HepG2 (cell line): ENCODE data around the gene HPCAL1. TPM values are rescaled to one million over a fixed set of nuclear protein-coding genes. Genes with fewer than 3 reads are reported as not detected.
A peak's percentile ranks its signal among the peaks of the same experiment; 100 is the strongest.

Source experiments
- ATAD3A ChIP-seq: sonication (generic); formaldehyde crosslinking; IDR thresholded peaks from 2 replicates; pipeline ENCODE4 v1.4.0; 2020; ENCODE audit warnings: missing genetic modification reagents
- ATF5 ChIP-seq: sonication (generic); formaldehyde crosslinking; IDR thresholded peaks from 2 replicates; pipeline ENCODE4 v1.4.0; 2020; ENCODE audit warnings: mild to moderate bottlenecking, low read depth, missing genetic modification reagents
- CBX2 ChIP-seq, 2 experiments: fragments of 200-600 bp in 1 of 2; sonication (generic); formaldehyde crosslinking in 1 of 2; IDR thresholded peaks; 2 replicates each; pipeline versions ENCODE4 v1.7.0 to v1.8.1; 2018 to 2022; ENCODE audit warnings: low read depth in 2 of 2, low read length in 1 of 2, mild to moderate bottlenecking in 1 of 2, missing genetic modification reagents in 1 of 2
- E2F1 ChIP-seq: sonication (generic); formaldehyde crosslinking; IDR thresholded peaks from 2 replicates; pipeline ENCODE4 v1.5.0; 2020; ENCODE audit warnings: missing genetic modification reagents
- GRHL1 ChIP-seq: sonication (generic); formaldehyde crosslinking; conservative IDR thresholded peaks from 2 replicates; pipeline ENCODE4 v1.8.0; 2022; ENCODE audit warnings: missing genetic modification reagents
- GZF1 ChIP-seq: sonication (generic); formaldehyde crosslinking; IDR thresholded peaks from 2 replicates; pipeline ENCODE4 v1.5.1; 2020; ENCODE audit warnings: mild to moderate bottlenecking, missing genetic modification reagents
- RARA ChIP-seq: IDR thresholded peaks from 2 replicates; pipeline ENCODE4 v1.6.1; 2016; ENCODE audit warnings: missing genetic modification reagents, missing compliant biosample characterization
- RXRA ChIP-seq: sonication (generic); formaldehyde crosslinking; IDR thresholded peaks from 2 replicates; pipeline ENCODE4 v1.5.1; 2020; ENCODE audit warnings: missing genetic modification reagents
- SRF ChIP-seq: IDR thresholded peaks from 2 replicates; pipeline ENCODE4 v1.6.1; 2011; ENCODE audit warnings: mild to moderate bottlenecking, low read depth, low read length, moderate library complexity
- ZFP41 ChIP-seq: sonication (generic); formaldehyde crosslinking; IDR thresholded peaks from 2 replicates; pipeline ENCODE4 v1.4.0; 2020; ENCODE audit warnings: mild to moderate bottlenecking, missing genetic modification reagents, borderline replicate concordance
- ZFX ChIP-seq: sonication (generic); formaldehyde crosslinking; IDR thresholded peaks from 2 replicates; pipeline ENCODE4 v1.4.0; 2020; ENCODE audit warnings: mild to moderate bottlenecking, low read depth, missing genetic modification reagents, moderate library complexity
- ZGPAT ChIP-seq: IDR thresholded peaks from 2 replicates; pipeline ENCODE4 v1.6.1; 2016; ENCODE audit warnings: mild to moderate bottlenecking
- ZNF225 ChIP-seq: sonication (generic); formaldehyde crosslinking; IDR thresholded peaks from 2 replicates; pipeline ENCODE4 v1.4.0; 2020; ENCODE audit warnings: mild to moderate bottlenecking, missing genetic modification reagents
- ZNF367 ChIP-seq: sonication (generic); formaldehyde crosslinking; IDR thresholded peaks from 2 replicates; pipeline ENCODE4 v1.4.0; 2020; ENCODE audit warnings: missing genetic modification reagents, borderline replicate concordance
- ZNF569 ChIP-seq: sonication (generic); formaldehyde crosslinking; IDR thresholded peaks from 2 replicates; pipeline ENCODE4 v1.5.0; 2020; ENCODE audit warnings: mild to moderate bottlenecking, missing genetic modification reagents, moderate library complexity, borderline replicate concordance
- ZNF691 ChIP-seq: sonication (generic); formaldehyde crosslinking; IDR thresholded peaks from 2 replicates; pipeline ENCODE4 v1.4.0; 2020; ENCODE audit warnings: missing genetic modification reagents, low read depth, mild to moderate bottlenecking, borderline replicate concordance
- ZUFSP ChIP-seq: sonication (generic); formaldehyde crosslinking; IDR thresholded peaks from 2 replicates; pipeline ENCODE4 v1.9.0; 2021; ENCODE audit warnings: missing genetic modification reagents, mild to moderate bottlenecking, borderline replicate concordance
- polyA plus RNA-seq, 8 experiments: library from polyadenylated mRNA; depleted of rRNA in 3 of 8; stranded (reverse) in 7 of 8; unstranded in 1 of 8; fragments of >200 nt; fragmentation: Illumina TruSeq in 4 of 8; extraction: Trizol in 4 of 8; gene quantifications; 2 replicates each; pipeline versions ENCODE4 v1.2.1 to v1.2.3, GENCODE V29; 2011 to 2016; ENCODE audit warnings: low read depth in 4 of 8, missing spikeins in 1 of 8, mixed read lengths in 1 of 8; ENCODE audit not compliant: insufficient read depth in 1 of 8
- total RNA-seq, 5 experiments: library from RNA; depleted of rRNA; stranded (reverse); fragments of >200 nt; fragmentation: Illumina TruSeq; extraction: Trizol; gene quantifications; 2 replicates each; pipeline ENCODE4 v1.2.3, GENCODE V29; 2016; ENCODE audit warnings: low read depth in 1 of 5
- TF ChIP-seq, protein P1 (sequence below): sonication (generic); formaldehyde crosslinking; IDR thresholded peaks from 2 replicates; pipeline ENCODE4 v1.5.1; 2020; ENCODE audit warnings: mild to moderate bottlenecking, missing genetic modification reagents, borderline replicate concordance

HPCAL1 gene
- total and polyA plus RNA-seq, 2 of the 13 experiments (the other 11 are each of a cell fraction or from before 2014, with no cell fraction given) = 29.5 to 29.9 TPM

DNA sequence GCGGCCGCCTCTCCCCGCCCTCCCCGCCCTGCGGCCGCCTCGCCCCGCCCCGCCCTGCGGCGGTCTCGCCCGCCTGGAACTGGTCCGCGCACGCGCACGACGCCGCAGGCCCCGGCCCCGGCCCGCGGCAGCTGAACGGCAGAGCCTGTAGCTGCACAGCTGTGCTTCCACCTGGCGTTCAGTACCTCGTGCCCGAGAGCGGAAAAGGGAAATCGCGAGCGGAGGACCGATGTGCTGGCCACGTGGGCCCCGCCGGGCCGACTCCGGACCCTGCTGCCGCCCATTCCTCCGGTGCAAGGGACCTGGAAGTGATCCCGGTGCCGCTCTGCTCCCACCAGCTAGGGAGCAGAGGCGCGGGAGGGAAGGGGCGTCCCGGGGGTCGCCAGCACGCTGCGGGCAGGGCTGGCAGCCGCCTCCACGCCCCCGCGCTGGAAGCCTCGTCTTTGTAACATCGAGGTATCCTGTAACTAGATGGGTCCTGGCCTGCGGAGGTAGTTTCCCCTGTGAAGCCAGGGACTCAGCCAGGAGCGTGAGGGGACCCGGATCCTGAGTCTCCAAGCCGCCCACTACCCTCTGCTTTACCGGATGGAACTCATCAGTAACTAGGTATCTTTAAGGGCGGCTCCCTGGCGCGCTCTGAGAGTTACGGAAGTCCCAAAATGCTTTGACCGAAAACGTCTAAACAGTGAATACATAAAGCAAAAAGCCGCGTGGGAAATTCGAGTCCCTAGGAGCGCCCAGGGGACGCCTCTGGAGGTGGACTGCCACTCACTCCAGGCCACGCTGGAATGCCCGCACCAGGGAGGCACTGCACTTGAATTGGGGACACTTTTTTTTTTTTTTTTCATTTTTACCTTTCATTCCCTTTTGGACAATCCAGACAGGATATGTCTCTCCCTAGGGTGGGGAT lies 146.1 kb downstream of the HPCAL1 start (continued):
- TF ChIP-seq ZNF691 (CRISPR knock-in tag) (peak; percentile 96), SRF (no peak), ATAD3A (peak; percentile 95), RXRA (peak; percentile 84; the same call in 1 of the 2 replicates), ZNF367 (CRISPR knock-in tag) (peak; percentile 96; the same call in 1 of the 2 replicates), GRHL1 (CRISPR knock-in tag) (no peak), RARA (peak; percentile 82), ZUFSP (CRISPR knock-in tag) (no peak), ZNF569 (CRISPR knock-in tag) (peak; percentile 93; the same call in 1 of the 2 replicates), E2F1 (CRISPR knock-in tag) (peak; percentile 88), CBX2 (IDR thresholded peaks at IDR 0.05; ENCODE audit: low read depth, low read length) (no peak), CBX2 (CRISPR knock-in tag; IDR thresholded peaks at IDR 0.05; ENCODE audit: low read depth) (peak; percentile 99), ATF5 (CRISPR knock-in tag) (peak; percentile 99), ZFP41 (CRISPR knock-in tag) (peak; percentile 100), ZGPAT (CRISPR knock-in tag) (peak; percentile 98), ZNF225 (CRISPR knock-in tag) (peak; percentile 99), GZF1 (peak; percentile 95), ZFX (peak; percentile 85)
- TF ChIP-seq, protein P1, sequence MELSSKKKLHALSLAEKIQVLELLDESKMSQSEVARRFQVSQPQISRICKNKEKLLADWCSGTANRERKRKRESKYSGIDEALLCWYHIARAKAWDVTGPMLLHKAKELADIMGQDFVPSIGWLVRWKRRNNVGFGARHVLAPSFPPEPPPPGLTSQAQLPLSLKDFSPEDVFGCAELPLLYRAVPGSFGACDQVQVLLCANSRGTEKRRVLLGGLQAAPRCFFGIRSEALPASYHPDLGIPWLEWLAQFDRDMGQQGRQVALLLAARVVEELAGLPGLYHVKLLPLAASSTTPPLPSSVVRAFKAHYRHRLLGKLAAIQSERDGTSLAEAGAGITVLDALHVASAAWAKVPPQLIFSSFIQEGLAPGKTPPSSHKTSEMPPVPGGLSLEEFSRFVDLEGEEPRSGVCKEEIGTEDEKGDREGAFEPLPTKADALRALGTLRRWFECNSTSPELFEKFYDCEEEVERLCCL = peak; percentile 98
